Daoy (cell line): Measurements from ENCODE around the gene MAPK4. TPM values are rescaled to one million over a fixed set of nuclear protein-coding genes. Genes with fewer than 3 reads are reported as not detected.
"Not testable (repeated sequence)": the region's sequence is repeated elsewhere in the genome, so short reads cannot be mapped to it uniquely, and the experiment has no call there.

ENCODE experiments used
- DNase-seq: peaks from one replicate; pipeline ENCODE4 v3.0.0-alpha.2; 2015; ENCODE audit warnings: low read depth
- total RNA-seq: library from RNA; depleted of rRNA; stranded (reverse); fragments of >200 nt; shearing (Covaris generic); gene quantifications from 2 replicates; pipeline ENCODE4 v1.2.3, GENCODE V29; 2014

The MAPK4 gene
- total RNA-seq, 1 experiment from 2014 or later: 0.17 TPM

- no peak for DNase-seq
These were observed 13.8 kb downstream of the MAPK4 start for GRCh38 chr18:50573679-50574078.

DNA sequence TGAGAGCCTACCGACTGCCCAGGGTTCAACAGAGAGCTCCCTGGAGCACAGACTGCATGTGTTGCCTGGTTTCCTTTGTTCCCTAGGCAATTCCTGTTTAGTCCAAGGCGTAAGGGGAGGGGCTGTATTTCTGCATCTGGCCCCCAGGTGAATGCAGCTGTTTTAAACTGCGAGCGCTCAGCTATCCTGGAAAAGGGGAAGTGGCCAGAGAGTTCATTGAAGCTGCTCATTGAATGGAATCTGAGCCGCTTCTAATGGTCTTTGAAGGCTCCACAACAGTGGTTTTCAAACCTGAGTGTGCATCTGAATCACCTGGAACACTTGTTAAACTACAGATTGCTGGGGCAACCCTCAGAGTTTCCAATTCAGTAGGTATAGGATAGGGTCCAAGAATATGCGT is 18.1 kb downstream of the MAPK4 start:
- no peak for DNase-seq

DNA sequence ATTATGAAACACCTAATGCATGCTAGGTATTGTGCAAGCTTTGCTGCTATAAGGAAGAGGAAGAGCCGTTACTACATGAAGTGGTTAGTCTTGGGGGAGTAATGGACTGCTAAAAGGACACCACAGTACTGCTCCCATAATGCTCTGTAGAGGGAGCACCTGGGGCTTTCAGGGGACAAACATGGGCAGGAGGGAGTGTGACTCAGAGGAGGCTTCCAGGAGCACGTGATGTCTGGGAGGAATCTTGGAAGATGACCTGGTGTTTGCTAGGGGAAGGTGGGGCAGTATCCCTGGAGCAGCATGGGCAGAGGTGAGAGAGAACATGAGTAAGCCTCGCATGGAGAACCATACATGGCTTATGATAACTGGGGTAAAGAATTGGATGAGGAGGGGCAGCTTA is 18.8 kb downstream of the MAPK4 start:
- DNase-seq: peak; percentile 32

DNA sequence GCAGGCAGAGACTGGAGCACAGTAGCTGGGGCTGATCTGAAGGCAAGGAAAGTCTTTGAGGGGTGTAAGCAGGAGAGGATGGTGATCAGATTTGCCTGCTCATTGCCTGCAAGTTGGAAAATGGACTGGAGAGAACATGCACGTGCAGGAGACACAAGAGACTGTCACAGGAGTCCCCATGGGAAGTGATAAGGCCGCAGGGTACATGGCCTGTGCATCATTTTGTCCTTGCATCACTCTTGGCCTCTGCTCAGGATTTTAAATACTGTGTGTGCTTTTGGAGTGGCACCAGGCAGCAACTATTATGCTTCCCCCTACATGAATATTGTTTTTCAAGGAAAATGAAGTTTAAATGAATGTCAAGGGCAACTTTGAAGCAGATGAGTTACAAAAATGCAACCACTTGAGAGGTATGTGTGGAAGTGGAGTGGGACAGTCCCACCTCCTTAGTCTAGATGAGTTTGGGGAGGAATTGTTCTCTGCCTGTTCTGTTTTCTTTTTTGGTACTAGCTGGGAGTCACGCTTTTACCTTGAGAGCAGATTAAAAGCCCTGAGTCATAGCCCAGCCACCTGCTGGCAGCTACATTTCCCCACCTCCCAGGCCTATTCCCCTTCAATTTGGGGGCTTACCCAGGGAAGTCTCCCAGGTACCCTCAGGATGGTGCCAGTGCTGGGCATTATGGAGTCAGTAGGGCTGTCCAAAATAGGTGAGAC is 19.3 kb downstream of the MAPK4 start:
- no peak for DNase-seq

- no peak for DNase-seq
These were observed 21.6 kb downstream of the MAPK4 start for GRCh38 chr18:50581517-50581916.

DNA sequence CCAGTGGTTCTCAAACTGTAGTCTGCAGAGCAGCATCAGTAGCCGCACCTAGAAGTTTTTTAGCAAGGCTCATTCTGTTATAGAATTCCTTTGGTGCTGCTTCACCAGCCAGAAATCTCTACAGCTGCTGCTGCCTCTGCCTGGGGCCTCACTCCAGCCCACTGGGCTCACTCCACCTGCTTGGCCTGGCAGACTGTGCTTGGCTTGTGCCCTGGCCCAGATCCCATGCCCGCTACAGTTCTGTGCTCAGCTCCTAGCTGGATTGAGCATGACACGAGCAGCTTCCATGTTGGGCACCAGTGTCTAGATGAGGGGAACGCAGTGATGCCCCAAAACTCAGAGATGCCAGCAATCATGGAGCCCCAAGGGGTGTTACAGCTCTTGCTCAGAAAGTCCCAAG is 22.6 kb downstream of the MAPK4 start:
- DNase-seq: no peak

DNA sequence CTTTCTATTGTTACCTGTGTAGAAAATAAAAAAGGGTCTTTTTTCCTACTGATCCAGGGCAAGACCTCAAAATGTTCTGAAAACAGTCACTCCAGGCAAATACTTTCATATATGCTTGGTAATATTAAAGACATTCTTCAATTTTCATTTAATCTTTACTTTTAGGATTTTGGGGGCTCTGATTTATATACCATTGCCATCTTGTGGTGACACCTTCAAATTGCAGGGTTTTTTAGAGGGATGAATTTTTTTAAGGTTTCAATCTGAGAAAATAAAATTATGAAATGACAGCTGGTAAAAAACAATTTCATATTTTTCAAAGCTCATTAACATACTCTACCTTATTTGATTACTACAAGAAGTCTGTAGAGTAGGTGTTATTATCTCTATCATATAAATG is 26.8 kb downstream of the MAPK4 start:
- DNase-seq: no peak

GRCh38 chr18:50590593-50590992 is 30.7 kb downstream of the MAPK4 start:
- DNase-seq: no peak

GRCh38 chr18:50594012-50594411 is 34.1 kb downstream of the MAPK4 start:
- DNase-seq: peak; percentile 13

- peak; percentile 21 for DNase-seq
These were observed 35.1 kb downstream of the MAPK4 start for GRCh38 chr18:50594942-50595341.

DNA sequence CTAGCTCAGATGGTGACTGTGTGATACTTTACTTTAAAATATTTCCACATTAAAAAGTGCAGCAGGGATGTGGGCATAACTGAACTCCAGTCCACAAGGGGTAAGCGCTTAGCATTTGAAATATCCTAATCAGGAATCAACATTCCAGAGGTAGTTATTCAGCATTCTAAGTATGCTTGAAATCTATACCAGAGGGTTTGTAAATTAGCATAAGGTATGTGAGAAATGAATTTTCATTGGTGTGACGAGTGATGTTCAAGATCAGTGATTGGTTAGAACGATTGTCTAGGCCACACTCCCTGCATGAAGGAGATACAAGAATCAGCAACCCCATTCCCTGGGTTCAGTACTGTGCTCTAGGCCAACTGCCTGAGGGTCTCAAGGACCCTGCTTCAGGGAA is 42.6 kb downstream of the MAPK4 start:
- peak; percentile 16 for DNase-seq

- no peak for DNase-seq
These were observed 46.7 kb downstream of the MAPK4 start for GRCh38 chr18:50606609-50607008.

- DNase-seq: no peak
These were observed 47.6 kb downstream of the MAPK4 start for GRCh38 chr18:50607378-50607926.

DNA sequence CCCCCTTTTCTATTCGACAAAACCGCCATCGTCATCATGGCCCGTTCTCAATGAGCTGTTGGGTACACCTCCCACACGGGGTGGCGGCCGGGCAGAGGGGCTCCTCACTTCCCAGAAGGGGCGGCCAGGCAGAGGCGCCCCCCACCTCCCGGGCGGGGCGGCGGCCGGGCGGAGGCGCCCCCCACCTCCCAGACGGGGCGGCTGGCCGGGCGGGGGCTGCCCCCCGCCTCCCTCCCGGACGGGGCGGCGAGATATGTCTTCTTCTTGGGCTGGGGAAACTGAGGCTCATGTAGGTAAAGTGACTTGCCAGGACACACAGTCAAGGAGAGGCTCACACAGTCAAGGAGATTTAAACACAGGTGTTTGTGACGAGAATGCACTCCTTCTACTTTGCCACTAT is 49.3 kb downstream of the MAPK4 start:
- not testable (repeated sequence) for DNase-seq

GRCh38 chr18:50610349-50610748 is 50.5 kb downstream of the MAPK4 start:
- peak; percentile 19 for DNase-seq

DNA sequence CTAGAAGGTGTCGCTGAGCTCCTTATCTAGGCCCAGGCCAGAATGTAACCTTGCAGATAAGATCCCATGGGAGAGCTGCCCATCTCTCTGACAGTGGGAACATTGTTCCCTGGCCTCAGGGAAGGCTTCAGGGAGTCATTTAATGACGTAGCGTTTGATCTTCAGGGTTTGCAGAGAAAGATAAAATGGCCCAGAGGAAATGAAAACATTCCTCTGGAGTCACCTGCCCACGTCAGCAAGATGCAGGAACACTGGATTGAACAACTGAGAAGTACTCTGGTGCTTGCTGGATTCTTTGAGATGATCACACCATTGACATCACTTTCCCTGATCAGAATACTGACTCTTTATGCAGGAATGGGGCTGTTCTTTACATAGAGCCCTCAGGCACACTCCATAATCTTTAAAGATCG is 51.6 kb downstream of the MAPK4 start:
- DNase-seq: no peak

DNA sequence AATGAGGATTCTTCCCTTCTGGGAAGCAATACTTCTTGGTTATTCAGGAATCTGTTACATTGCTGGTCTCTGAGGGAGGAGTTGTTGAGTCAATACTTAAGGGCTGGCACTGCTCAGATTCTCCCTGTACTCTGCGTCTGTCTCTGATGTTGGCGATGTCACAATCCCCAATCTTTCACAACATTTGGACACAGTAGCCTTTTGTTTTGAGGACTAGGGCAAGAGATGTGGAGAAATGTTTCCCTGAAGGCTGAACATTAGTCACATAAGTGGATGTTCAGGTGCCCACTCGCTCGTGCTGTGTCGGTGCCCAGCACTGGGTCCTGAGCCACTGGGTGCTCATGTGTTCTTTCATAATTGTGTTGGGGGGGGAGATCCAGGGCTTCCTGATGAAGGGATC is 55.0 kb downstream of the MAPK4 start:
- DNase-seq: no peak

DNA sequence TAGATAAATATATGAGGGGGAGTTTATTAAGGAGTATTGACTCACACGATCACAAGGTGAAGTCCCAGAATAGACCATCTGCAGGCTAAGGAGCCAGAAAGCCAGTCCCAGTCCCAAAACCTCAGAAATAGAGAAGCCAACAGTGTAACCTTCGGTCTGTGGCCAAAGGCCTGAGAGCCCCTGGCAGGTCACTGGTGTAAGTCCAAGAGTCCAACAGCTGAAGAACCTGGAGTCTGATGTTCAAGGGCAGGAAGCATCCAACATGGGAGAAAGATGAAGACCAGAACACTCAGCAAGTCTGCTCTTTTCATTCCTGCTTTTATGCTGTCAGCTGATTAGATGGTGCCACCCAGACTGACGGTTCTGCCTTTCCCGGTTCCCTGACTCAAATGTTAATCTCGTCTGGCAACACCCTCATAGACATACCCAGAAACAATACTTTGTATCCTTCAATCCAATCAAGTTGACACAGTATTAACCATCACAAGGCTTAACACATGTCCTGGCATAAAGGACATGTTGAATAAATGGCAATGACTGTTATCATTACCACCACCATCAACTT is 56.7 kb downstream of the MAPK4 start:
- no peak for DNase-seq

GRCh38 chr18:50619861-50620275 is 60.0 kb downstream of the MAPK4 start:
- no peak for DNase-seq

GRCh38 chr18:50620319-50620718 is 60.4 kb downstream of the MAPK4 start:
- no peak for DNase-seq

DNA sequence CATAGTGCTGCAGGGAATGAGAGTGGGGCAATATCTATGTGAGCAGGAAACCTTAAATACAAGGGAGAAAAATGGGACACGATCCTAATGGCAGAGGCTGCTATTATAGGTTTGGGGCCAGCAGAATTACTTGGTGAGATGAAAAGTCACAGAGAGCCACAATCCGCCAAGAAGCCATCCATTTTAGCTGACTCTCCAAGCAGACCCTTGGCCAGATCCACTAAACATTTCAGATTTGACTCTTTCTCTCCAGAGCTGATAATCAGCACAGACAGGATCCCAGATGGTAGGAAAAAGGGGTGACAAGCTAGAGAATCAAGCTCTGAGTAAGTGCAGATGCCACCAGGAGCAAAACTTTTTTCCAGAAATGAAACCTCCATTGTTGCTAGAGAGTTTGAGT is 61.5 kb downstream of the MAPK4 start:
- DNase-seq: no peak

DNA sequence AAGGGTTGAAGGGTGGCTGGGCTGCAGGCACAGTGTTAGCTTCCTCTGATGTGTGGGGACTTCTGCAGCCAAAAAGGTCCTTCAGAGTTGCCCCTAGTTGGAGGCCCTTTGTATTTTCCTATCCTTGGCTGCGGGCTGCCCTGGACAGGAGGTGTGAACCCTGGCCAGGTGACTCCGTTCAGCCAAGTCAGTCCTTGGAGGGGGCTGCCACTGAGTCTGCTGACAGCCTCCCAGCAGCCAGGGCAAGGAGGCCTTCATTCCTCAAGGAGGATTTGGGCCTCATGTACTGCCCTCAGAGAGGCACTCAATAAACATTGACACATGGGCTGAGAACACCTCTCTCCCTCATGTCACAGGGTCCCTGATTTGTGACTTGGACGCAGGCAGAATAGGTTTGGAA is 62.4 kb downstream of the MAPK4 start:
- no peak for DNase-seq

GRCh38 chr18:50622865-50623393 is 63.0 kb downstream of the MAPK4 start:
- no peak for DNase-seq
